GM21786 (cell line): Measurements from ENCODE around the gene GTF2H4.
A peak's percentile ranks its signal among the peaks of the same experiment; 100 is the strongest.
"Not testable (repeated sequence)": the region's sequence is repeated elsewhere in the genome, so short reads cannot be mapped to it uniquely, and the experiment has no call there.

Experiments used
- ATAC-seq: cut with Tn5 transposase; IDR thresholded peaks from one replicate; pipeline ENCODE4 v1.9.1; 2021; ENCODE audit not compliant: unreplicated experiment

Gene GTF2H4

DNA sequence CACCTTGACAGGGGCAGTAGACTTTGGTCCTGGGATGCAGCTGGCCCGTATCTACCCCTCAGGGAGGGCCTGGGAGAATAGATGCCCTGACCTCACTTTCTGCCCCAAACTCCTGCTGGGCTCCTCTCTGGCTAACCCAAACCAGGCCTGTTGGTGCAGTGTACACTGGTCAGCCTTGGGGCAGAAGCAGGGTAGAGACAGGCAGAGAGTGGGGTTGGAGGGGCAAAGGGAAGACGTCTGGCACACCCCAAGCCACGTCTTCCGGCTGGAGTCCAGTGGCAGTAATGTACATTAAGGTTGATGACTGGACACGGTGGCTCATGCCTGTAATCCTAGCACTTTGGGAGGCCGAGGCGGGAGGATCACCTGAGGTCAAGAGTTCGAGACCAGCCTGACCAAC, 14.3 kb upstream of the GTF2H4 start:
- ATAC-seq: no peak

DNA sequence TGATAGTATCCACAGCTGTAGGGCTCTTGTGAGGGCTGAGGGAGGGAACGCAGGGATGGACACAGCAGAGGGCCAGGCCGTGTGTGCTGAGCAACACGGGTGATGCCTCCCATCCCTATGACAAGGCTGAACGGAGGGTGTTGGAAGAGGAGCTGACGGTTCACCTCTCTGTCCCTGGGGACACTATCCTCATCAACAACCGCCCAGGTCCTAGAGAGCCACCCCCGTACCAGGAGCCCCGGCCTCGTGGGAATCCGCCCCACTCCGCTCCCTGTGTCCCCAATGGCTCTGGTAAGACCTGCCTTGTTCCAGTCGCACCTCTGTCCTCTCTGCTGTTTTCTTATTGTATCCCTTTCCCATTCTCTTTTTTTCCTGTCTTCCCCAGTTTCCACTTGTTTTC, 13.6 kb upstream of the GTF2H4 start:
- no peak for ATAC-seq

DNA sequence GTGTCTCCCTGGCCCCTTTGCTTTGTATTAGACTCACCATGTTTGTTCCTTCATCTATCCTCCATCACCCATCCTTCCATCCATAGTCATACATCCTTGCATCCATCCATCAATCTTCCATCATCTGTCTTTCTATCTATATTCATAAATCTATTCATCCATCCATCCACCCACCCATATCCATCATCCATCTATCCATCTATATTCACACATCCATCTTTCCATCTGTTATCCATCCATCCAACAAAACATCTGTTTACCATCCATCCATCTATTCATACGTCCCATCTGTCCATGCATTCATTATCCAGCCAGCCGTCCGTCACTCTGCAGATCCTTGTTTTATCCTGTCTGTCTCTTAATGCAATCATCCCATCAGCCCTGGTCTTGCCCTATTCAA, 13.1 kb upstream of the GTF2H4 start:
- no peak for ATAC-seq

GRCh38 chr6:30895343-30895742, 12.7 kb upstream of the GTF2H4 start:
- no peak for ATAC-seq

GRCh38 chr6:30896541-30896940, 11.5 kb upstream of the GTF2H4 start:
- ATAC-seq: no peak

DNA sequence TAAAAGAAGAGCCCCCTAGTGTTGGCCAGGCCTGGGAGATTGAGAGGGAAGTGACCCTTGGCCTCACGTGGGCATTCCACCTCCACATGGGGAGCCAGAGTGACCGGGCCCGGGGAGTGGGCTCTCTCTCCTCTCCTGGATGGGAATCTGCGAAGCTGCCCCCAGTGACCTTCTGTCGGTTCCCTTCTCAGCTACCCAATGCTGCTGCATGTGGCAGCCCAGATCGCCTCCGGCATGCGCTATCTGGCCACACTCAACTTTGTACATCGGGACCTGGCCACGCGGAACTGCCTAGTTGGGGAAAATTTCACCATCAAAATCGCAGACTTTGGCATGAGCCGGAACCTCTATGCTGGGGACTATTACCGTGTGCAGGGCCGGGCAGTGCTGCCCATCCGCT, 10.1 kb upstream of the GTF2H4 start:
- no peak for ATAC-seq

GRCh38 chr6:30898750-30899360, 9.2 kb upstream of the GTF2H4 start:
- no peak for ATAC-seq

DNA sequence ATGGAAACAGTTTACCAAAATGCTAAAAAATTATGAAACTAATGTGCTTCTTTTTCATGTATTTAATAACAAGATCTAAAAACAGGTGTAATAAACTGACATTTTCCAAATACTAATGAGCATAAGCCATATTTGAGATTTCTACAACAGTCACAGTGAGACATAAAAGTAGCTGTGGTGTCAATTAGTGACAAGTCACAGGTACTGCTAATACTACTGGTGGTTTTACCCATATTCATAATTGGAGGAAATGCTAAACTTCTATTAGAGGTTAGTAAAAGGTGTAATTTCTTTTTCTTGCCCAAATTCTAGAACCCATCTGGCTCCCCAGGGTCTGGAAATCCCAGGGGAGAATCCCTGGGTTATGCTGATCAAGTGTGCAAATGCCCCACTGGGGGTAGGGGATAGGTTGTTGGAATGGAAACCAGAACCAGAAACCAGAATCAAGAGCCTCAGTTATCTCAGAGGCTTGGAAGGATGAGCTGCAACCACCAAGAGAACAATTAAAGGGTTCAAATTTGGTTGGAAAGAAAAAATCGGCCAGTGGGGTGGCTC, 7.1 kb upstream of the GTF2H4 start:
- ATAC-seq: no peak

DNA sequence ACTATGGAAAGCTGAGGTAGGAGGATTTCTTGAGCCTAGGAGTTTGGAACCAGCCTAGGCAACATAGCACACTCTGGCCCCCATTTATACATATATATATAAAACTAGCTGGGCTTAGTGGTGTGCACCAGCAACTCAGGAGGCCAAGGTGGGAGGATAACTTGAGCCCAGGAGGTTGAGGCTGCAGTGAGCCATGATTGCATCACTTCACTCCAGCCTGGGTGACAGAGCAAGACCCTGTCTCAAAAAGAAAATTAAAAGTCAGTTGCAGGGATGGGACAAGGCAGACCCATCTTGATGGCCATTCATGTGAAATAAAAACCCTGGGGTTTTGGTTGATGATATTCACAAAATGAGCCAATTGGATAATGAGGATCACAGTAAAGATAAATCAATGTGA, 6.6 kb upstream of the GTF2H4 start:
- ATAC-seq: no peak

GRCh38 chr6:30902196-30902595, 5.8 kb upstream of the GTF2H4 start:
- ATAC-seq: not testable (repeated sequence)

DNA sequence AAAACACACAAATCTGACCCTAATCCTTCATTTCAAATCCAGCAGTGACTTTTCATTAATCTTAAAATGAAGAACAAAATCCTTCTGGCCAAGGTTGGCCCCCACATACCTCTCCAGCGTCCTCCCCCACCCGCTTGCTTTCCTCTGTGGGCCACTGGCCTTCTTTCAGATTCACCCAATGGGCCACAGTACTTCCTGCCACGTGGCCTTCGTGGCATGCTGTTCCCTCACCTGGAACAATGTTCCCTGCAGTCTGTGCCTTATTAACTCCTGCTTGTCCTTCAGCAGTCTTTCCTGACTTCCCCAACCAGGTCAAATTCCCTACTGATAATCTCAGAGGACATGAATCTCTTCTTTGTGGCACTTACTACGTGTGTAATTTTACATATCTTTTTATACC, 5.3 kb upstream of the GTF2H4 start:
- ATAC-seq: no peak

- no peak for ATAC-seq
These were observed 4.8 kb upstream of the GTF2H4 start for GRCh38 chr6:30903236-30903635.

DNA sequence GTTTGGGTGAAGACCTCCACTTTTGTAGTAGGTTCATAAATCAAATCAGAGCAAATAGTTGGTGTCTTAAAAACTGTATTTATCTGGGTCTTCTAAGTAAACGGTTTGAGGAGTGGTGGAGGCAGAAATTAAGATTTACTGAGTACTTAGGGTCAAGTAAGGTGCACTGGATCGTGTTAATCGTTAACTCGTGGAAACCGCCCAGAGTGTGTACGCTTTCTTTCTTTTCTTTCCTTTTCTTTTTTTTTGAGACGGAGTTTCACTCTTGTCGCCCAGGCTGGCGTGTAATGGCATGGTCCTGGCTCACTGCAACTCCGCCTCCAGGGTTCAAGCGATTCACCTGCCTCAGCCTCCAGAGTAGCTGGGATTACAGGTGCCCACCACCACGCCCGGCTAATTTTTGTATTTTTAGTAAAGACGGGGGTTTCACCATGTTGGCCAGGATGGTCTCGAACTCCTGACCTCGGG, 683 bp upstream of the GTF2H4 start:
- not testable (repeated sequence) for ATAC-seq

- ATAC-seq: no peak
These were observed 693 bp downstream of the GTF2H4 start for GRCh38 chr6:30908700-30909099.

- ATAC-seq: not testable (repeated sequence)
These were observed 2.5 kb downstream of the GTF2H4 start for GRCh38 chr6:30910473-30910872.

GRCh38 chr6:30912746-30913520, 4.9 kb downstream of the GTF2H4 start:
- no peak for ATAC-seq

- no peak for ATAC-seq
These were observed 5.7 kb downstream of the GTF2H4 start for GRCh38 chr6:30913721-30914075.

GRCh38 chr6:30914076-30914853, 6.3 kb downstream of the GTF2H4 start, which contains the start of gene VARS2:
TSS of gene VARS2 (plus strand) at chr6:30914238. CDS start at chr6:30914837, 599 bp downstream.
- ATAC-seq: peak; percentile 90

GRCh38 chr6:30914854-30915590, 7.0 kb downstream of the GTF2H4 start:
- no peak for ATAC-seq

DNA sequence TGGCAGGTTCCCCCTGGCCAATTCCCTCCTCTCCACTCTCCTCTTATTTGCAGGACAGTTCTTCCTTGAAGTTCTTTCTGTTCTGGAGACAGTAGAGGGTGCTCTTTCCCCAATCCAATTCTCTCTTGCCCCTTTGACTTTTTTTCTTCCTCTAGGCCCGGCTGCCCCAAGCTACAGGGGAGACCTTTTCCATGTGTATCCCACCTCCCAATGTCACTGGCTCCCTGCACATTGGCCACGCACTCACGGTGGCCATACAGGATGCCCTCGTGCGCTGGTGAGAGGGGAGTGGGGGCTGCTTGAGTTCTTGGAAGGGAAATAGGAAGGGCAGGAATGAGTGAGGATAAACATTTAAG, 7.6 kb downstream of the GTF2H4 start:
- ATAC-seq: no peak

DNA sequence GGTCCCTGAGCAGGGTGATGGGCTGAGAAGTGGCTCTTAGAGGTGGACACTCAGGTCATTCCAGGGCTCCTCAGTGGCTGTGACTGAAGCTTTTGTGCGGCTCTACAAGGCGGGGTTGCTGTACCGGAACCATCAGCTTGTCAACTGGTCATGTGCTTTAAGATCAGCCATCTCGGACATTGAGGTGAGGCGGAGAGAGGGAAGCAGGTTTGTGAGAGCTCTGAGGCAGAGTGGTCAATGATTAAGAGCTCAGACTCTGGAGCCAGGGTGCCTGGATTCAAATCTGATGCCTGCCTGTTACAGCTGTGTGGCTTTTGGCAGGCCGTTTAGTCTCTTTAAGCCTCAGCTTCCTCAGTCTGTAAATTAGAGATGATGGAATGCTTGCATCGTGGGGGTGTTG, 9.0 kb downstream of the GTF2H4 start:
- no peak for ATAC-seq
